DMS 273 treated with DMSO at 0.1 percent for 48 hours (cell line): ENCODE measurements around the gene RHBDL2.
"Not testable (repeated sequence)": the region's sequence is repeated elsewhere in the genome, so short reads cannot be mapped to it uniquely, and the experiment has no call there.

ENCODE experiments used
- DNase-seq: peaks from one replicate; lab custom pipeline; 2025; lab: John Stamatoyannopoulos, UW

The RHBDL2 gene

DNA sequence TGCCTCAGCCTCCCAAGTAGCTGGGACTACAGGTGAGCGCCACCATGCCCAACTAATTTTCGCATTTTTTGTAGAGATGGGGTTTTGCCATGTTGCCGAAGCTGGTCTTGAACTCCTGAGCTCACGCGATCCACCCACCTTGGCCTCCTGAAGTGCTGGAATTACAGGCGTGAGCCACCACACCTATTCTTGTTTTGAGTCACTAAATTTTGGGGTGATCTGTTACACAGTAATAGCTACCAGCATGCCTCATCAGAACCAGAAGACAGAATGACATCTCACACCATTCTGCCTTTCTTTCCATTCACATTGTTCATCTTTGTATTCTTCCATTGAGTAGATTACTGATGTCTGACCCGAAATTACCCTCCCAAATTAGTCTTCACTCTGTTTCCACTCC, 9.1 kb downstream of the RHBDL2 start:
- no peak for DNase-seq

DNA sequence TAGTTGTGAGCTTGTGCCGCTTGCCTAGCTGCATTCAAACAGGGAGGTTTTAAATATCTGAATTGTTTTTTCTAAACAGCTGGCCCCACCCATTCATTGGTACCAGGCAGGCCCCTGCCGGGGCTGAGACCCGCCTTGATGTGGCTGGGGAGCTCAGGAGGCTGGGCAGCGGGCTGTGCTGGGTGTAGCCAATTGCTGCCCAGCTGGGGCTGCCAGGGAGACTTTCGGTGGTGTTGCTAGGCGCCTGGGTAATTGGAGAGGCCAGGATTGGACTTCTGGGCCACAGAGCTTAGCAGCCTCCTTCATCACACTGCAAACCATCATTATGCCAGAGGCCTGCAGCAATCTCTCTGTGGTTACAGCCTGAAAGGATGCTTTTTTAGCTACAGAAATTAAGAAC, 12.2 kb downstream of the RHBDL2 start:
- DNase-seq: peak; percentile 98

DNA sequence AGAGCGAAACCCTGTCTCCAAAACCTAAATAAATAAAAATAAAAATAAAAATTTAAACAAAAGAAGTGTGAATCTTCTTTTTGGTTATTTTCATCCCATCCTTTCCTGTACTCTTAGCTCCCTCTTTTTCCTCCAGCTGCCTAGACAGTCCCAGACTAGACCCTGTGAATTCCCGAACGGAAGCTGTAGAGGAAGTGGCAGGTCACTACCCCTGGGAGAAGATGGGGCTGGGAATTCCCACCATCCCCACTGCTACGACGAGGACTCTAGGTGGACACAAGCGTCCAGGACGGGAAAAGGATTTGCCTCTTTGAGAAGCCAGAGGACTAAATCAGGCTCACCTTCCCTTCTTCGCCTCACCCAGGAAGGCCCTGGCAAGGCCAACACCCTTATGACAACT, 12.6 kb downstream of the RHBDL2 start:
- DNase-seq: no peak

DNA sequence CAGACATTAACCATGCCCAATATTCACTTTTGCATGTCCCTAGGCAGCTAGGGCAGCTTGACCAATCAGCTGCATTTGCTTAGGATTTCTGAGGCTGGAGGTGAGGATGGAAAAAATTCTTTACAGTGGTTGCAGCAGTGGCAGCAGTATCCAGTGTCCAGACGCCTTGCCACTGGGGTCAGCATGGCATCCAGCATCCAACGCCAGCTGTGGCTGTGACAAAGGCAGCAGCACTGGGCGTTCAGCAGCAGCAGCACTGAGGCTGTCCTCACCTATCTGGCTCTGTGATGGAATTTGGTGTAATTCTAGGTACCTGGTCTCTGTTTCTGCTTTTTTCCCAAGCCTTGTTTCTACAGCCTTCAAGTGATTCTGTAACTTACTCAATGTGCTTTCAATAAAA, 15.5 kb downstream of the RHBDL2 start:
- no peak for DNase-seq

DNA sequence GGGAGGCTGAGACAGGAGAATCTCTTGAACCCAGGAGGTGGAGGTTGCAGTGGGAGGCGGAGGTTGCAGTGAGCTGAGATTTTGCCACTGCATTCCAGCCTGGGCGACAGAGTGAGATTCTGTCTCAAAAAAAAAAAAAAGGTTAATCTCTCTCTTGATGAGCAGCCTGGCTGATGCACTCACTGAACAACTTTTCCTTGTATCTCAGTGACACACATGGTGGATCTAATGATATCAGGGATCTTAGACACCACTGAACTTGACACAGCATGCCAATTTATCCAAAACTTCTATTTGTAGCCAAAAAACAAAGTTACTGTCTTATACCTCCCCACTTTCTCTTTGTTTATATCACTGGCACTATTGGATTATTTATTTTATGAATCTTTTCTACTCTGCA, 16.2 kb downstream of the RHBDL2 start:
- no peak for DNase-seq

DNA sequence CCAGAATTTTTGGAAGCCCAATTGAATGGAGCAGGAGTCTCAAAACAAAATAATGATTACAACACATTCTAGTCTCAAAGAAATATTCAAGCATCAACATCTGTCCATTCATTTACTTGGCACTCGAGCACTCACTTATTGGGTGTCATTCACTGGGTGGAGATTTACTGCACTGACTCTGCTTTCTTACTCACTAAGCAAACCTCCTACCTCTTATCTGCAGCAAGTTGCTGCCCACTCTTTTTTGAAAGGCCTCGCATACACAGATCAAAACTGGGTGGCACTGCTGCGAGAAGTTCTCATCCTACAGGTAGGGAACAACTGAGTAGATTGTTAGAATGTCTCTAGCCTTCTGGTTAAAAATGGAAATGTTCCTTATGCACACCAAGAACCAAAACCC, 18.0 kb downstream of the RHBDL2 start:
- DNase-seq: peak; percentile 87

DNA sequence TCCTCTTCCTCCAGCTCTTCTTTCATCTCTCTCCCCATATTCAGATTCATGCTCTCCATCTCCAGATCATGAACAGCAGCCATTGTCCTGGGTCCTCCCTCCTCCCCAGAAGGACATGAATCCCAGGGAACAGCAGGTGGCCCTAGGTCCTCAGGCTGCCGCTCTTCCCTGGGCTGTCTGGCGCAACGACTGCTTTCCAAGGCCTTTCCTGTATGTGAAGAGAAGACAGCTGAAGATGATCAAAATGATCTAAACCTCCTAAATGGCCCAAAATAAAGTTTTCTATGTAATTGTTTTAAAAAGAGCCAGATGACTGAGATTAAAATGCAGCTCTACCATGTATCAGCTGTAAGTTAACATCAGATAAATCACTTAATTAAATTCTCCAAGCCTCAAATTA, 22.5 kb downstream of the RHBDL2 start:
- DNase-seq: no peak

DNA sequence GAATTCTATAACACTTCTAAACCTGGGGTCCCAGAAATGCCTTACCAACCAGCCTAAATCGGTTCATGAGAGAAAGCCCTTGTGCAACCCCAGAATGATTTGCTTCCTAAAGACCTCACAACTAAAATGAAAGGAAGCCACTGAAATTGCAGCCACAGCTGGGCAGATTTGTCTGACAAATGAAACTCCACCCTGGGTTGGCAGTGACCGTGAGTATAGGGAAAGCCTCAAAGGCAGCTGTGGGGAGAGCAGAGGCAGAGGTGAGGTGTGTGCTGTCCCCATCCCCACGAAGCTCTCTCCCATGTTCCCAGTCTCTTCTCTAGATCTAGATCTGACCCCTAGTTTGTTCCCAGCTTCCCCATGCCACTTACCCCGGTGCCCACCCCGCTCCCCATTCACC, 23.1 kb downstream of the RHBDL2 start:
- DNase-seq: no peak

DNA sequence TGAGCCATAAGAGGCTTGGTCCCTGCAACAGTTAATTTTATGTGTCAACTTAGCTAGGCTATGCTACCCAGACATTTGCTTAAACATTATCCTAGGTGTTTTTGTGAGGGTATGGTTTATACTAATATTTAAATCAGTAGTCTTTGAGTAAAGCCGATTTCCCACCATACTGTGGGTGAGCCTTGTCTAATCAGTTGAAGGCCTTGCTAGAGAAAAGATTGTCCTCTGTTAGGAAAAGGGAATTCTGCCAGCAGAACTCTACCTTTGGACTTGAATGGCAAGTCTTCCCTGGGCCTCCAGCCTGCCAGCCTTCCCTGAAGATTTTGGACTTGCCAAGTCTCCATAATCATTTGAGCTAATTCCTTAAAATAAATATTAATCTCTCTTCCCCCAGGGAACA, 23.9 kb downstream of the RHBDL2 start:
- DNase-seq: no peak

DNA sequence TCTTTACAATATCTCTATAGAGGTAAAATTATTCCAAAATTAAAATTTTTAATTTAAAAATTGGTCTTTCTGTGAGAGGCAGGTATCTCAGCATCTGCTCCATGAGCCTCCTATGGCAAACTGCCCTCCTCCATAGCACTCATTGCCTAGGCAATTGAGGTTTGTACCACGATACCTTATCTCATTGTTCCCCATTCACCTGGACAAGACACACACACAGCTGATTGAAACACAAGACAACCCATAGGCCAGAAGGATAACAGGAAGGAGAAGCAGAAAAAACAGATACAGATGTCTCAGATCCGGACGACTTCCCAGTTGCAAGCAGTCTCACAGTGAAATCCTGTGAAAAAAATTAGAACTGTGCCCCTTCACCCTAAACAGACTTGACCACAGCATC, 24.3 kb downstream of the RHBDL2 start:
- no peak for DNase-seq

DNA sequence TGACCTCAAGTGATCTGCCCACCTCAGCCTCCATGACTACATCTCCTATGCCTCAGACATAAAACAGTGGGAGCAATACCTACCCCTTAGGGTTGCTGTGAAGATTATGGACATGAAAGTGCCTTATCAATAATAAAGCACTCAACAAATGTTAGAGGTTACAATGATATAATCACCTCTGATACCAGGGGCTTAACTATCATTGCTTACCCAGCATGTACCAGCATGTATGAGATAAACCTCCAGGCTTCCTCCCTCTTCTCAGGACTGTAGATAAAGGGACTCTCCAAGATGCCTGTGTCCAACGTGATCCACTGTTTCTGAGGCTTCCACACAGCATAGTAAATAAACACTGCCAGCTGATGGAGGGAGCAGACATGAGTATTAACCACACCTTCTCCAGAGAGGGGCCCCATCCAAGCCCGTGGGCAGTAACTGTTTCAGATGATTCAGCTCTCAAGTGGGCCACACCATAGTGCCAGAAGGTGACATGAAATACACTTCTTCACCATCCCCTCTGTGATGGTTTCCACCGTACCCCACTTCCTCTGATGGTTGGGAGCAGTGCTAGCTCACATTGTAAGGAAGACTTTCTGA, 26.2 kb downstream of the RHBDL2 start:
- no peak for DNase-seq

DNA sequence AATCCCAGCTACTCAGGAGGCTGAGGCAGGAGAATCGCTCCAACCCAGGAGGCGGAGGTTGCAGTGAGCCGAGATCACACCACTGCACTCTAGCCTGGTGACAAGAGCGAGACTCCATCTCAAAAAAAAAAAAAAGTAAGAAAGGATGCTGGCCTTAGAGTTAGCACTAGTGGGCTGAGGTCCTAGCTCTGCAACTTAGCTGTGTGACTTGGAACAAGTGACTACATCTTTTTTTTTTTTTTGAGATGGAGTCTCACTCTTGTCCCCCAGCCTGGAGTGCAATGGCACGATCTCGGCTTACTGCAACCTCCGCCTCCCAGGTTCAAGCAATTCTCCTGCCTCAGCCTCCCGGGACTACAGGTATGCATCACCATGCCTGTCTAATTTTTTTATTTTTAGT, 26.7 kb downstream of the RHBDL2 start:
- DNase-seq: not testable (repeated sequence)

DNA sequence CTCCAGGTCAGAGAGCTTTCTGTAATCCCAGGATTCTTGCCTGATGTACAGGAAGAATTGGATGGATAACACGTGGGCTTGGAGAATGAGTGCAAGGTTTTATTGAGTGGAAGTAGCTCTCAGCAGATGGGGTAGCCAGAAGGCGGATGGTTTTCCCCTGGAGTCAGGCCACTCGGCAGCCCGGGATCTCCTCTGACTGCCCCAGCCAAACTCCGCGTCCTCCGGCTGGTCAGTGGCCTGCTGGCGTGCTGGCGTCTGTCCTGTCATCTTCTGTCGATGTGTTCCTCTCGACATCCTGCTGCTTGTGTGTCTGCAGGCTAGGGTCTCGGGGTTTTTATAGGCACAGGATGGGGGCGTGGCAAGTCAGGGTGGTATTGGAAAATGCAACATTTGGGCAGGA, 32.8 kb downstream of the RHBDL2 start:
- DNase-seq: peak; percentile 98

DNA sequence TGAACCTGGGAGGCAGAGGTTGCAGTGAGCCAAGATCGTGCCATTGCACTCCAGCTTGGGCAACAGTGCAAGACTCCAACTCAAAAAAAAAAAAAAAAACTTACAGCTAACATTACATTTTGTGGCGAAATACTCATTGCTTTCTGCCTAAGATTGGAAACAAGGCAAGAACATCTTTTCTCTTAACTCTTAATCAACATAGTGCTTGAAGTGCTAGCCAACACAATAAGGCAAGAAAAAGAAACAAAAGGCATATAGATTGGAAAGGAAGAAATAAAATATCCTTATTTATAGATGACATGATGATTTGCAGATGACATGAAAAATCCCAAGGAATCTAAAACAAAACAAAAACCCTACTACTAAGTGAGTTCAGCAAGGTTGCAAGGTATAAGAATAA, 35.6 kb downstream of the RHBDL2 start:
- DNase-seq: no peak

DNA sequence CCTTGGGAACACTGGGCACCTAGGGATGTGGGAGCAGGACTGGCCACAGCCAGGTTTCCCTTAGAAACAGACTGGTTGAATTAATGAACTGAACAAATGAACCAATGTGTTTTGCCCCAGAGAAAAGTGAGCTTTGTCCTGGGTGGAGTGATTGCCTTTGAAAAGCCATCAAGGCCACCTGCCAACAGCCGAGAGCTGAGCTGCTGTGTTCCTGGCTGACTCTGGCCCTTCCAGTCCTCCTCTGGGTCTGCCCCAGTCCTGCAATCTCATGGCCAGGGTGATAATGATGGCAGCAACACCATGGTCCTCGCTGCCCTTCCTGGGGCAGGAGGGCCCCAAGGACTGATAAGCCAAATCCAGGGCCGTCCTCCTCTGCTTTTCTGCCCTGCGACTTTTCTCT, 42.1 kb downstream of the RHBDL2 start:
- DNase-seq: no peak

DNA sequence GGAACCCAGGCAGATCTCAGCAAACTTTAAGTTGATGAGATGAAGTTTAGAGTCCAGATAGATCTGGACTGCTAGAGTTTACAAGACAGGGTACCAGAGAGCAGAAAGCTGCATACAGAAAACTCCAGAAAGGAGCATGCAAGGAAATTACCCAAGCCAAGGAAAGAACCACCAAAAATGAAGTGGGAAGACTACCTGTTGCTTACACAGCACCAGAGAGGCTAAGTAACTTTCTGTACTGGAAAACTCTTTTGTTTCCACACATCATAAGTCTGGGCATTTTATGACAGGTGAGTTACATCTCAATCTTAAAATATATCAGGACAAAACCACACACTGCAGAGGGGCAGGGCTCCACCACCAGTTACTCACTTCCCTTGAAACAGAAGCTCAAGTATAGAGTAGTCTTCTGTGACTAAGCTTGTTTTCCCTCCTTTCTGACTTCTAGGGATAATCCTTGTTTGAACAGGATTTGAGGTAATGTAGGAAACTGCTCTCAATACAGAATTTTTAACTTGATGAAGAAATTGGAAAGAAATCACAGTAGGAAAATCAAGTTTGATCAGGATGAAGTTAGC, 42.9 kb downstream of the RHBDL2 start:
- no peak for DNase-seq

DNA sequence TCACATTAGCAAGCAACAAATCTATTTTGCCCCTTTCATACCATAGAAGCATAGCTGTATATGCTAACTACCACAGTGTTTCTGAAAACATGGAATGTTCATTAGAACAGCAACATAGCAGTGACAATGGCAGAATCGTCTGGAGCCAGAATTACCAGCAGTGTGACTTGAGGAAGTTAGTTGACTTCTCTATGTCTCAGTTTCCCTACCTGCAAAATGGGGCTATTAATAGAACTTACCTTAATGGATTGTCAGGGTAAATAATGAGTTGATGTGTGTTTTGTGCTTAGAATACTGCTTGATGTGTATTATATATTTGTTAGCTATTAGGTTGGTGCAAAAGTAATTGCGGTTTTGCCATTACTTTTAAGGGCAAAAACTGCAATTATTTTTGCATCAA, 45.5 kb downstream of the RHBDL2 start:
- no peak for DNase-seq

DNA sequence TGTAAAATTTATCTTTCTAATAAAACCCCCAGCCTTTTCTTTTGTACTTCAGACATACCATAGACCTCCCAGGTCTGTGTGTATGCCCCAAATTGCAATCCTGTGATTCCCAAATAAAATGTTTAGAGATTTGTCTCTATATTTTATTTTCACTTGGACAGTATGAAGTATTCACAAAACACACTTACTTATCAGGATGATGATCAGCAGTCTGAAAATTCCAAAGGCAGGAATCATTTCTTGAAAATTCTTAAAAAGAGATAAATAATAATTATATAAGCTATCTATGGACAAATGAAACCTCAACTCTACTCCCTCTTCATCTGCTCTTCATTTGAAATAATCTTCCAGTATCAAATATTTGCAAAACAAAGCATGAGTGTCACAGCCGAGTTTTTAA, 48.7 kb downstream of the RHBDL2 start:
- no peak for DNase-seq

DNA sequence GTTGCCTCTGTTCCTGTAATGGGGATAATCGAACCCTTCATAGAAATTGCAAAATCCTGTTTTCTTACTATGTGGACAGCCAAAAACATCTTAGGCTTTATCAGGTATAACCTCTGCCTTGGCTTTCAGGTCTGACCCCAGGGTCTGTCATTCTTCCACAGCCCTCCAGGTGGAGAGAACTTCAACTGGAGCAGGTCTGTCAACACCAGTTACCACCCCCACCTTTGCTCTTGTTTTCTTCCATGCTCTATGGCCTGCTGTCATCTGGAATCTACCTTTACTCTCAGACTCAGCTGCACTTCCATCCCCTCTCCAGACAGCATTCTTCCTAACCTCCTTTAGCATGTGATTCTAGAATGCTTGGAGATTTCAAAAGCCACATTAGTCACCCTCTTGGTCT, 49.9 kb downstream of the RHBDL2 start:
- DNase-seq: peak; percentile 90

DNA sequence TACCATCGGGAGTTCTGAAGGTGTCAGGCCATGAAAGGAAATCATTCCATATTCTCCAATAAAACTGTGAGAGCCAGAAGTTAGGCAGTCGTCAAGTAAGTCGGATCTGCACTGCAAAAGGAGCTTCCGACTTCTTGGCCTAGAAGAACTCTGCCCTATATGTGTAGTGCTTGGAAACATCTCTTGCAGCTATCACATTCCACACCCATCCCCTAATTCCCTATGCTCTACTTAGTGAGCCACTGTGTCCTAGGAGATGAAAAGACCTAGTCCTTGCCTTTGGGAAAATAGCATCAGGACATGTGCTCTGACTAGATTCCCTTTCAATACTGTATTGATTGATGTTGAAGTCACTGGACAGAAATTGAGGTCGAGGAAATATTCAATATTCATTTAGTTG, 52.0 kb downstream of the RHBDL2 start:
- DNase-seq: no peak

DNA sequence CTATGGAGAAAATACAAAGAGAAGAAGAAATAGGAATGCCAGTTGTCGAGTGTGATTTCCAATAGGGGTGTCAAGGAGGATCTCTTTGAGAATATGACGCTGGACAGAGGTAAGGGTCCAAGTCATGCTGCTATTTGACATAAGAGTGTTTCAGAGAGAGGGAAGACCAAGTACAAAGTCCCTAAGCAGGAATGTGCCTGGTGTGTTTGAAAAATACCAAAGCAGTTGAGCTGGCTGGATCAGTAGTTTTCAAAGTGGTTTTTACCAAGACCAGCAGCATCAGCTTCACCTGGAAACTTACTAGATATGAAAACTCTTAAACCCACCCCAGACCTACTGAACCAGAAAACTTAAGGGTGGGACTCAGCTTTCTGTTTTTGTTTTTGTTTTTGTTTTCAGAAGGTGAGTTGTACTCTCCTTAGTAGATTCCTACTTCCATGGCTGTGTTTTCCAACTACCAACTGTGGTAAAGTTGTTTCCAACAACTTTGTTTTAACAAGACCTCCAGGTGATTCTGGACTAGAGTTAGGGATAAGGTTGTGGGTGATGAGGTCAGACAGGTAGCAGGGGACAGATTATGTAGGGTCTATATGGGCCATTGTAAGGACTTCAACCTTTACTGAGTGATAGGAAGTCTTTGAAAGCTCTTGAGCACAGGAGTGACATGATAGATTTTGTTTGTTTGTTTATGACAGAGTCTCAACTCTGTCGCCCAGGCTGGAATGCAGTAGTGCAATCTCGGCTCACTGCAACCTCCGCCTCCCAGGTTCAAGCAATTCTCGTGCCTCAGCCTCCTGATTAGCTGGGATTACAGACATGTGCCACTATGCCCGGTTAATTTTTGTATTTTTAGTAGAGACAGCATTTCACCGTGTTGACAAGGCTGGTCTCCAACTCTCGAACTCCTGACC, 53.0 kb downstream of the RHBDL2 start:
- no peak for DNase-seq

DNA sequence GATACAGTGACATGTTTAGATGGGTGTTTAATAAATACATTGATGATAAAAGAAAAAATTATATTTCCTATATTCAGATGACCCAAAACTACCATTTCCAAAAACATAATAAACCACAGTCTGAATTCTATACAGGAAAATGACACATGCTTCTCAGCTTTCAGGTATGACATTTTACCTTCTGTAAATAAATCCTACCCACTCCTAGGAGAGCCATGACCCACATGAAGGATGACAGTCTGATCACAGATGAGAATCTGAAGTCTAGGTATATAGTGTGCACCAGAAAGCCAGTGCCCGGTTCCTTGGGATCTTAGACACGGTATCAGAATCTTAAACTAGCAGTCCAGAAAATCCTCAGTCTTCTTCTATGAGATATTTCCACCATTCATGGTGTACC, 56.5 kb downstream of the RHBDL2 start:
- no peak for DNase-seq

DNA sequence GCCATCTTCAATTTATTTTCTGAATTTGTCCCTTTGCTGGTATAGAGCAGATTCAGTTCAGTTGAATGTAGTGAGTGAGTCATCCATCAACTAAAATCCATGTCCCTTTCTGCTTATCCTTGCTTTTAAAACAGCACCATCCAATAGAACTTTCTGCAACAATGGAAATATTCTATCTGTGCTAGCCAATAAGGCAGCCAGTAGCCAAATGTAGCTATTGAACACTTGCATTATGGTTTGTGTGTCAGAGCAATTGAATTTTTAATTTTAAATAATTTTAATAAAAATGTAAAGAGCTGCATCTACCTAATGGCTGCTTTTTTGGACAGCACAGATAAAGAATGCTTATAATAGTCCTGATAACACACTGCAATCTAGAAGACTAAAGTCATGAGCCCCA, 60.1 kb downstream of the RHBDL2 start, which contains the start of gene GJA9:
GJA9 (minus strand) TSS at position 101 of the 400 bp plus-strand sequence. CDS start 5,489 bp downstream, outside the sequence.
- DNase-seq: no peak
